ENCODE measurements around the gene SPINK1. TPM values are rescaled to one million over a fixed set of nuclear protein-coding genes. Genes with fewer than 3 reads are reported as not detected.

Gene SPINK1, protein sequence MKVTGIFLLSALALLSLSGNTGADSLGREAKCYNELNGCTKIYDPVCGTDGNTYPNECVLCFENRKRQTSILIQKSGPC
- total RNA-seq (10 to 100 TPM in 1 of 2 donors, 1 to 10 TPM in 1; 4.0 to 13.5 TPM), polyA plus RNA-seq (10 to 100 TPM; 16.5 to 20.2 TPM)
- long read RNA-seq, donor 1, partial matches to known transcripts = 0 of 1 reads
- long read RNA-seq, donor 1, other reads (novel, unspliced or antisense) = 0 of 1 reads
- long read RNA-seq, donor 2, partial matches to known transcripts = 5,699 of 5,834 reads
- long read RNA-seq, donor 2, other reads (novel, unspliced or antisense) = 132 of 5,834 reads
- long read RNA-seq, donor 3, transcript SPINK1-202 (2 exons, 244 nt) = major isoform, 5 of 7 reads
- long read RNA-seq, donor 3, partial matches to known transcripts = 0 of 7 reads
- long read RNA-seq, donor 3, other reads (novel, unspliced or antisense) = 0 of 7 reads
- long read RNA-seq, donor 4, partial matches to known transcripts = 0 of 2 reads
- long read RNA-seq, donor 4, other reads (novel, unspliced or antisense) = 0 of 2 reads
- long read RNA-seq, donor 5, partial matches to known transcripts = 7,433 of 7,588 reads
- long read RNA-seq, donor 5, other reads (novel, unspliced or antisense) = 155 of 7,588 reads

DNA sequence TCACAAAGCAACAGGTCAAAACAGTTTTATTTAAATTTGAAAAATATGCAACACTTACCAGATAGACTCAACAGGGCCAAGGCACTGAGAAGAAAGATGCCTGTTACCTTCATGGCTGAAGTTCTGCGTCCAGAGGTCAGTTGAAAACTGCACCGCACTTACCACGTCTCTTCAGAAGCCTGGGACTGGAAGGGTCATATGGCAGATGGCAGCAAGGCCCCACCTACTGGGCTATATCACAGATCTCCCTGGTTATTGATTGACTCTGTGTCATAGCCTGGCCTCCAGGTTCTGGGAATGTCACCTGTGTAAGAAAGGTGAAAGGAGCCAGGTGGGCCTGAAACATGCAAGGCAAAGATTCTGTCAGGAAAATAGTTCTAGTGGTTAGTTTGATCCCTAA, at the start of gene SPINK1:
TSS of gene SPINK1 (minus strand) at position 207 of the 400 bp plus-strand sequence. CDS start at position 113, 94 bp downstream.
- Histone ChIP-seq H3K27ac (ENCODE audit: low read depth in 1 of 2, low read length in 1 of 2) (no peak within 1 kb of the TSS), H3K9me3 (ENCODE audit: control insufficient read depth in 4 of 4, insufficient read depth in 3 of 4, low read length in 3 of 4) (no peaks in the 10 kb centered on the region), H3K27me3 (ENCODE audit: control insufficient read depth in 3 of 3, insufficient read depth in 3 of 3, low read length in 2 of 3) (no peaks in the 10 kb centered on the region), H3K4me1 (ENCODE audit: control insufficient read depth in 5 of 5, insufficient read depth in 5 of 5, low read length in 5 of 5) (peaks cover 0 to 18% (median 11%) of the 10 kb centered on the region in 5 donors), H3K36me3 (ENCODE audit: control insufficient read depth in 4 of 4, insufficient read depth in 4 of 4, low read length in 4 of 4) (no peaks in the 10 kb centered on the region), H3K4me3 (no peak within 1 kb of the TSS), H3K9ac (ENCODE audit: insufficient read depth in 1 of 2, low read length in 2 of 2) (no peak within 1 kb of the TSS)
- ATAC-seq (ENCODE audit: insufficient read depth, low FRiP score) (no peak), DNase-seq (no peak)
- TF ChIP-seq, protein P1, sequence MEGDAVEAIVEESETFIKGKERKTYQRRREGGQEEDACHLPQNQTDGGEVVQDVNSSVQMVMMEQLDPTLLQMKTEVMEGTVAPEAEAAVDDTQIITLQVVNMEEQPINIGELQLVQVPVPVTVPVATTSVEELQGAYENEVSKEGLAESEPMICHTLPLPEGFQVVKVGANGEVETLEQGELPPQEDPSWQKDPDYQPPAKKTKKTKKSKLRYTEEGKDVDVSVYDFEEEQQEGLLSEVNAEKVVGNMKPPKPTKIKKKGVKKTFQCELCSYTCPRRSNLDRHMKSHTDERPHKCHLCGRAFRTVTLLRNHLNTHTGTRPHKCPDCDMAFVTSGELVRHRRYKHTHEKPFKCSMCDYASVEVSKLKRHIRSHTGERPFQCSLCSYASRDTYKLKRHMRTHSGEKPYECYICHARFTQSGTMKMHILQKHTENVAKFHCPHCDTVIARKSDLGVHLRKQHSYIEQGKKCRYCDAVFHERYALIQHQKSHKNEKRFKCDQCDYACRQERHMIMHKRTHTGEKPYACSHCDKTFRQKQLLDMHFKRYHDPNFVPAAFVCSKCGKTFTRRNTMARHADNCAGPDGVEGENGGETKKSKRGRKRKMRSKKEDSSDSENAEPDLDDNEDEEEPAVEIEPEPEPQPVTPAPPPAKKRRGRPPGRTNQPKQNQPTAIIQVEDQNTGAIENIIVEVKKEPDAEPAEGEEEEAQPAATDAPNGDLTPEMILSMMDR (IDR thresholded peaks at IDR 0.05; ENCODE audit: control extremely low read depth, extremely low read depth) = no peak
- 91 to 95% methylated on average over 3 of the region's 3 CpGs for WGBS, 2 donors

DNA sequence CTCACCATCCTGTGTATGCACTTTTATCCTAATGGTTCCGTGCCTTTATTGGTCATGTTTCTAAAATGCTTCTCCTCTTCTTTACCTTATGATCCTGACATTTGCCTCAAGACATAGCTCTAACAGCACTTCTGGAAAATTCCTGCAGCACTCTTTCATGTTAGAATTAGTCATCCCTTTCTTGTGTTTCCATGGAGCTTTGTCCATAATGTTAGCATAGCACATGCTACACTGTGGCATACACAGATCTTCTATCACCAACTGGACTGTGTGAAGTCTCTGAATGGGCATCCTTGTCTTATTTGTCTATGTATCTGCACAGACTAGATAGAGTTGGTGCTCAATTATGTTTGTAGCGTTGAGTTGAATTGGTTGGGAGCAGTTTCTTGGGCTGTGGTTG, 49.0 kb upstream of the SPINK1 start:
- ATAC-seq (ENCODE audit: insufficient read depth, low FRiP score) (no peak), DNase-seq (no peak)
- TF ChIP-seq, protein P1 (IDR thresholded peaks at IDR 0.05; ENCODE audit: control extremely low read depth, extremely low read depth) = no peak
- no peak overlapping the region for H3K27ac ChIP-seq (ENCODE audit: low read depth in 1 of 2, low read length in 1 of 2)
- H3K9ac ChIP-seq (ENCODE audit: insufficient read depth in 1 of 2, low read length in 2 of 2) = no peak overlapping the region
- H3K36me3 ChIP-seq (ENCODE audit: control insufficient read depth in 4 of 4, insufficient read depth in 4 of 4, low read length in 4 of 4) = no peaks in the 10 kb centered on the region
- 91 to 94% methylated on average over 2 of the region's 2 CpGs for WGBS, 2 donors
- no peaks in the 10 kb centered on the region for H3K9me3 ChIP-seq (ENCODE audit: control insufficient read depth in 4 of 4, insufficient read depth in 3 of 4, low read length in 3 of 4)
- no peak overlapping the region for H3K4me3 ChIP-seq
- H3K4me1 ChIP-seq (ENCODE audit: control insufficient read depth in 5 of 5, insufficient read depth in 5 of 5, low read length in 5 of 5) = no peaks in the 10 kb centered on the region
- H3K27me3 ChIP-seq (ENCODE audit: control insufficient read depth in 3 of 3, insufficient read depth in 3 of 3, low read length in 2 of 3) = no peaks in the 10 kb centered on the region

DNA sequence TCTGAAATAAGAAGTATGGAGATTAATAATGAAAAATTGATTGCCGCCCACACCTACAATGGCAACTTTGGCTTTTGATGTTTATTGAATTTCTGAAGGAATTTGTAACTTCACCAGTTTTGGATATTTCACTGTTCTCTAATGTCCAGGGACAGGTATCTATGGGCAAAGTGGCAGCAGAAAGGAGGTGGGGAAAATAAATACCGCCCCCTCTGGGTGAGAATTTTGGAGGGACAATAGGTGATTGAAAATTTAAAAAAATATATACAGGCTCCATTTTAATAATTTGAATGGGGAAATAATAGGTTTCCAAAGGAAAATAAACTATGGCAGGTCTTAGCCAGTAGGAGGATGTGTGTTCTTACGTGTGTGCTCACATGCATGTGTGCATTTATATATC, 48.3 kb upstream of the SPINK1 start:
- ATAC-seq (ENCODE audit: insufficient read depth, low FRiP score) (no peak), DNase-seq (no peak)
- 90 to 94% methylated on average over 3 of the region's 3 CpGs for WGBS, 2 donors
- Histone ChIP-seq H3K9ac (ENCODE audit: insufficient read depth in 1 of 2, low read length in 2 of 2) (no peak overlapping the region), H3K36me3 (ENCODE audit: control insufficient read depth in 4 of 4, insufficient read depth in 4 of 4, low read length in 4 of 4) (no peaks in the 10 kb centered on the region), H3K4me3 (no peak overlapping the region), H3K27me3 (ENCODE audit: control insufficient read depth in 3 of 3, insufficient read depth in 3 of 3, low read length in 2 of 3) (no peaks in the 10 kb centered on the region), H3K27ac (ENCODE audit: low read depth in 1 of 2, low read length in 1 of 2) (no peak overlapping the region), H3K4me1 (ENCODE audit: control insufficient read depth in 5 of 5, insufficient read depth in 5 of 5, low read length in 5 of 5) (no peaks in the 10 kb centered on the region), H3K9me3 (ENCODE audit: control insufficient read depth in 4 of 4, insufficient read depth in 3 of 4, low read length in 3 of 4) (no peaks in the 10 kb centered on the region)
- TF ChIP-seq, protein P1 (IDR thresholded peaks at IDR 0.05; ENCODE audit: control extremely low read depth, extremely low read depth) = no peak
